Stimulated activated naive B cell treated with anti-CD40 and anti-IgM and Interleukin-4, amounts not matched to agents 10 μg/mL and 1 μg/mL and 100 μg/mL, for 72 hours (primary cell): ENCODE measurements around the gene SPDYE2.
"Not testable (repeated sequence)": the region's sequence is repeated elsewhere in the genome, so short reads cannot be mapped to it uniquely, and the experiment has no call there.

Source experiments
- ATAC-seq, 2 donors: fragments of 150-1000 bp; cut with Tn5 transposase; replicated peaks; 2 replicates each; pipeline ENCODE4 v1.10.0; 2021; ENCODE audit warnings: moderate library complexity in 1 of 2
- DNase-seq: peaks from one replicate; pipeline ENCODE4 v3.0.0; 2021
- H3K27ac Mint-ChIP-seq: one replicate; pipeline ENCODE4 v1.8.0; 2022; ENCODE audit warnings: mild to moderate bottlenecking, mixed read lengths
- H3K27me3 Mint-ChIP-seq, 2 donors: one replicate each; pipeline ENCODE4 v1.8.0; 2022; ENCODE audit warnings: mixed read lengths in 2 of 2
- H3K36me3 Mint-ChIP-seq, 2 donors: one replicate each; pipeline ENCODE4 v1.8.0; 2022; ENCODE audit warnings: mixed read lengths in 2 of 2, mild to moderate bottlenecking in 1 of 2
- H3K4me1 Mint-ChIP-seq, 2 donors: one replicate each; pipeline ENCODE4 v1.8.0; 2022; ENCODE audit warnings: mixed read lengths in 2 of 2, mild to moderate bottlenecking in 1 of 2
- H3K4me3 Mint-ChIP-seq, 2 donors: one replicate each; pipeline ENCODE4 v1.8.0; 2022; ENCODE audit warnings: mild to moderate bottlenecking in 2 of 2, mixed read lengths in 2 of 2, moderate library complexity in 1 of 2
- H3K9me3 Mint-ChIP-seq, 2 donors: one replicate each; pipeline ENCODE4 v1.8.0; 2022; ENCODE audit warnings: mixed read lengths in 2 of 2, mild to moderate bottlenecking in 1 of 2

SPDYE2 gene, protein sequence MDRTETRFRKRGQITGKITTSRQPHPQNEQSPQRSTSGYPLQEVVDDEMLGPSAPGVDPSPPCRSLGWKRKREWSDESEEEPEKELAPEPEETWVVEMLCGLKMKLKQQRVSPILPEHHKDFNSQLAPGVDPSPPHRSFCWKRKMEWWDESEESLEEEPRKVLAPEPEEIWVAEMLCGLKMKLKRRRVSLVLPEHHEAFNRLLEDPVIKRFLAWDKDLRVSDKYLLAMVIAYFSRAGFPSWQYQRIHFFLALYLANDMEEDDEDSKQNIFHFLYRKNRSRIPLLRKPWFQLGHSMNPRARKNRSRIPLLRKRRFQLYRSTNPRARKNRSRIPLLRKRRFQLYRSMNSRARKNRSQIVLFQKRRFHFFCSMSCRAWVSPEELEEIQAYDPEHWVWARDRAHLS

GRCh38 chr7:102550808-102551422 lies at the start of gene SPDYE2:
Gene SPDYE2 (plus strand): TSS chr7:102551226. CDS start chr7:102553256, 2,030 bp downstream.
- not testable (repeated sequence) for H3K9me3 Mint-ChIP-seq, ATAC-seq, H3K27ac Mint-ChIP-seq, H3K4me1 Mint-ChIP-seq, H3K27me3 Mint-ChIP-seq, H3K4me3 Mint-ChIP-seq, H3K36me3 Mint-ChIP-seq, DNase-seq

- not testable (repeated sequence) for H3K27me3 Mint-ChIP-seq, DNase-seq, H3K36me3 Mint-ChIP-seq, H3K9me3 Mint-ChIP-seq, ATAC-seq, H3K27ac Mint-ChIP-seq, H3K4me1 Mint-ChIP-seq, H3K4me3 Mint-ChIP-seq
Measured at GRCh38 chr7:102503141-102503540, 47.9 kb upstream of the SPDYE2 start.

- ATAC-seq = peak in 1 of 2 donors; percentile 18
- H3K36me3 Mint-ChIP-seq, H3K4me1 Mint-ChIP-seq, H3K27me3 Mint-ChIP-seq, H3K4me3 Mint-ChIP-seq, H3K9me3 Mint-ChIP-seq, DNase-seq, H3K27ac Mint-ChIP-seq: not testable (repeated sequence)
Measured at GRCh38 chr7:102505298-102506185, 45.5 kb upstream of the SPDYE2 start.

DNA sequence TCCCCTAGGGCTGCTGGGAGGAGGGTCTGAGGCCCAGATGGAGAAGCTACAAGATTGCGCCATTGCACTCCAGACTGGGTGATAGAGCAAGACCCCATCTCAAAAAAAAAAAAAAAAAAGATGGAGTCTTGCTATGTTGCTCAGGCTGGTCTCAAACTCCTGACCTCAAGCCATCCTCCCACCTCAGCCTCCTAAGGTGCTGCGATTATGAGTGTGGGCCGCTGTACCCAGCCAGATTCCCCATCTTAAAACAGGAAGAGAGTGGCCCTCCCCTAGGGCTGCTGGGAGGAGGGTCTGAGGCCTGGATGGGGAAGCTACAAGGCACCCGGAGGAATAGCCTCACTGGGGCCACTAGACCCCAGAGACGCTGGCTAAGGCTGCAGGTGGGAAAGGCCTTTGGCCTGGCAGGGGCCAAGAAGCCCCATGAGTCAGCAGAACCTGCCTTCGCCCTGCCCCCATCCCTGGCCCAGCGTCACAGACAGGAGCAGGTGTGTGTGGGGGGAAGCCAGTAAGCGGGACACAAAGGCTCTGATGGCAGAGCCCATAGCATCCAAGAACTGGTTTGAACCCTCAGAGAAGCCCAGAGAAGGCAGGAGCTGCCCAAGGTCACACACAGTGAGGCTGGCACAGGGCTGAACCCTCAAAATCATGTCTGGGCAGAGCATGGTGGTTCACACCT lies 43.5 kb upstream of the SPDYE2 start:
- not testable (repeated sequence) for H3K27ac Mint-ChIP-seq, H3K4me1 Mint-ChIP-seq, H3K36me3 Mint-ChIP-seq, H3K27me3 Mint-ChIP-seq, DNase-seq, ATAC-seq, H3K4me3 Mint-ChIP-seq, H3K9me3 Mint-ChIP-seq

GRCh38 chr7:102510575-102510974 lies 40.5 kb upstream of the SPDYE2 start:
- not testable (repeated sequence) for DNase-seq, H3K27ac Mint-ChIP-seq, ATAC-seq, H3K4me3 Mint-ChIP-seq, H3K27me3 Mint-ChIP-seq, H3K9me3 Mint-ChIP-seq, H3K4me1 Mint-ChIP-seq, H3K36me3 Mint-ChIP-seq

- not testable (repeated sequence) for H3K9me3 Mint-ChIP-seq, DNase-seq, H3K36me3 Mint-ChIP-seq, H3K4me1 Mint-ChIP-seq, H3K27me3 Mint-ChIP-seq, H3K27ac Mint-ChIP-seq
- H3K4me3 Mint-ChIP-seq = peak overlapping the region in 1 of 2 donors; percentile 75
- peak; percentile 45 to 61 for ATAC-seq
Measured at GRCh38 chr7:102511860-102512522, 39.0 kb upstream of the SPDYE2 start.

- not testable (repeated sequence) for H3K27me3 Mint-ChIP-seq, DNase-seq, H3K36me3 Mint-ChIP-seq, H3K9me3 Mint-ChIP-seq, H3K4me1 Mint-ChIP-seq, ATAC-seq
- H3K4me3 Mint-ChIP-seq = peak overlapping the region; percentile 64 to 75
- peak overlapping the region; percentile 89 for H3K27ac Mint-ChIP-seq
Measured at GRCh38 chr7:102512642-102513221, 38.3 kb upstream of the SPDYE2 start.

GRCh38 chr7:102514881-102515721 lies 35.9 kb upstream of the SPDYE2 start:
- not testable (repeated sequence) for H3K27ac Mint-ChIP-seq, H3K27me3 Mint-ChIP-seq, DNase-seq, H3K4me3 Mint-ChIP-seq, H3K4me1 Mint-ChIP-seq, H3K36me3 Mint-ChIP-seq, H3K9me3 Mint-ChIP-seq
- ATAC-seq = peak; percentile 19

- not testable (repeated sequence) for H3K36me3 Mint-ChIP-seq, DNase-seq, H3K4me3 Mint-ChIP-seq, H3K9me3 Mint-ChIP-seq, H3K4me1 Mint-ChIP-seq, H3K27ac Mint-ChIP-seq, ATAC-seq, H3K27me3 Mint-ChIP-seq
Measured at GRCh38 chr7:102515889-102516288, 35.1 kb upstream of the SPDYE2 start.

- DNase-seq, H3K9me3 Mint-ChIP-seq, H3K27ac Mint-ChIP-seq, H3K4me1 Mint-ChIP-seq, H3K4me3 Mint-ChIP-seq, H3K27me3 Mint-ChIP-seq, H3K36me3 Mint-ChIP-seq: not testable (repeated sequence)
- peak; percentile 51 to 60 for ATAC-seq
Measured at GRCh38 chr7:102516951-102517350, 34.1 kb upstream of the SPDYE2 start.

DNA sequence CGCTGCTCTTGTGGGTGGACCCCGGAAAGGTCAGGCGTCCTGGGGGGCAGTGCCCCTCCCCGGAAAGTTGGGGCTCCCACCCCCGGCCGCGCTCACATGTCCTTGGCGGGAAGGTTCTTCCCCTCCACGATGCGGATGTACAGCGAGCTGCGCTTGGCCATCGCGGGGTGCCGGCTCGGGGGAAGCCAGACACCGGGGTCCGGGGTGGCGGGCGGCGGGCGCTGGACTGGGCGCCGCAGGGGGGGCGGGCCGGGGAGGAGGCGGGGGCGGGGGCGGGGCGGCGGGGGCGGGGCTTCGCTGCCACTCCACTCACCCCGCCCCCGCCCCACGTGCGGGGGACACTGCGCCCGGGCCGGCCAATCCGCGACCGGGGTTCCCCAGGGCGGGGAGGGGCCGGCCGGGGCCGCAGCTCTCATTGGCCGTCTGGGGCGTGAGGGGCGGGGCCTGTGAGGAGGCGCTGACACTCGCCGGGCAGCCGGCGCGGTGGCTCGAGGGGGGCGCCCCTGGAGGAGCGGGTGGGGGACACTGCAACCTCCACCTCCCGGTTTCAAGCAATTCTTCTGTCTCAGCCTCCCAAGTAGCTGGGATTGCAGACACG lies 33.4 kb upstream of the SPDYE2 start, which contains the start of gene RASA4B:
TSS of gene RASA4B (minus strand) at position 228 of the 598 bp plus-strand sequence. CDS start at position 161, 67 bp downstream.
- not testable (repeated sequence) for H3K4me1 Mint-ChIP-seq, H3K9me3 Mint-ChIP-seq, H3K27ac Mint-ChIP-seq, H3K27me3 Mint-ChIP-seq, H3K36me3 Mint-ChIP-seq, DNase-seq
- H3K4me3 Mint-ChIP-seq = peak within 1 kb of the TSS; percentile 52 to 56
- peak; percentile 70 to 81 for ATAC-seq

DNA sequence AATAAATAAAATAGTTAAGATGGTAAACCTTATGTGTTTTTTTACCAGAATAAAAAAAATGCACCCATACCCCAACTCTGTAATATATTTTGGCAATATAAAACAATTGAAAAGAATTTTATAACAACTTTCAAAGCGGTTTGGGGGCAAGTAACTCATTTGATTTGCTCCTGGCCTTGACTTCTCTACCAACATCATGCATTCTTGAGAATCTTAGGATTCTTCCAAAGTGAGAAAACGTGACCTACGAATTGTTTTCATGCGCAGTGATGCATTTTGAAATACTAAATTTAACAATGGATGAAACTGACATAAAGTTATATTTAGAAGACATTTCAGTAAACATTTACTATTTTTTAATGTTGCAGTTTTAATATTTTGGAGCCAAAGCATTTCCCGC lies 30.2 kb upstream of the SPDYE2 start:
- H3K4me3 Mint-ChIP-seq, H3K27me3 Mint-ChIP-seq, ATAC-seq, H3K27ac Mint-ChIP-seq, H3K36me3 Mint-ChIP-seq, DNase-seq, H3K9me3 Mint-ChIP-seq, H3K4me1 Mint-ChIP-seq: not testable (repeated sequence)
